ENCODE results near the gene STK11.

STK11 gene

DNA sequence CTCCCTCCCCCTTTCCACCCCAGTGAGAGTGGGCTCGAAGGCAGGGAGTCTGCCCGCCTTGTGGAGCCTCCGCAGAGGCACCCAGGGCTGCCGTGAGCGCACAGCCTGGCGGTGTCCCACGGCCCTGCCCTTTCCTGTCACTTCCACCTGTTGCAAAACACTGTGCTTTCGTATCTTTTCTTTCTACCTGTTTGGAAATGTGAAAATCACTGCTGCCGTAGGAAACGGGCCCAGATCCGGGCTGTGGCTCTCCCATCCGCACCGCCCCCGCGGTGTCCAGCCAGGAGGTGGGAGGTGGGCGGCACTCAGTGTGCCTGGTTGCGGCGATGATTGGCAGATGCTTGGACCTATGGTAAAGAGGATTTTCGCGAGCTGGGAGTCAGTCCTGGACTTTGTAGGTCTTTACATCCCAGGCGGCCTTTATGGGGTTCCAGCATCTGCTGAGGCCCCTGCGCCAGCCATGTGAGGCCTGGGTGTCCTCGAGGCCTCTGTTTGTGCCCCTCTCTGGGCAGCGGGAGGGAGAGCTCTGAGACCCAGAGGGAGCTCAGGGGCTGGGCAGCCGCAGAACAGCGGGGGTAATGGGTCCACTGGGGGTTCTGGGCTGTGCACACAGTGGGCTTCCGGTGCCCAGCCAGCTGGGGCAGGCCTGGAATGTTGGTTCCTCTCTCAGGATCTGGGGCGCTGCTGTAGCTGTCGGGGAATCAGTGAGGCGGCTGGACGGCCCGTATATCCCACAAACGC lies 6.1 kb downstream of the STK11 start:
- TF ChIP-seq TEAD4 (IDR thresholded peaks at IDR 0.05), result no peak
- peak; percentile 39; the same call in 1 of the 2 replicates for TF ChIP-seq EGR1 (IDR thresholded peaks at IDR 0.05)
- TF ChIP-seq, protein P1, sequence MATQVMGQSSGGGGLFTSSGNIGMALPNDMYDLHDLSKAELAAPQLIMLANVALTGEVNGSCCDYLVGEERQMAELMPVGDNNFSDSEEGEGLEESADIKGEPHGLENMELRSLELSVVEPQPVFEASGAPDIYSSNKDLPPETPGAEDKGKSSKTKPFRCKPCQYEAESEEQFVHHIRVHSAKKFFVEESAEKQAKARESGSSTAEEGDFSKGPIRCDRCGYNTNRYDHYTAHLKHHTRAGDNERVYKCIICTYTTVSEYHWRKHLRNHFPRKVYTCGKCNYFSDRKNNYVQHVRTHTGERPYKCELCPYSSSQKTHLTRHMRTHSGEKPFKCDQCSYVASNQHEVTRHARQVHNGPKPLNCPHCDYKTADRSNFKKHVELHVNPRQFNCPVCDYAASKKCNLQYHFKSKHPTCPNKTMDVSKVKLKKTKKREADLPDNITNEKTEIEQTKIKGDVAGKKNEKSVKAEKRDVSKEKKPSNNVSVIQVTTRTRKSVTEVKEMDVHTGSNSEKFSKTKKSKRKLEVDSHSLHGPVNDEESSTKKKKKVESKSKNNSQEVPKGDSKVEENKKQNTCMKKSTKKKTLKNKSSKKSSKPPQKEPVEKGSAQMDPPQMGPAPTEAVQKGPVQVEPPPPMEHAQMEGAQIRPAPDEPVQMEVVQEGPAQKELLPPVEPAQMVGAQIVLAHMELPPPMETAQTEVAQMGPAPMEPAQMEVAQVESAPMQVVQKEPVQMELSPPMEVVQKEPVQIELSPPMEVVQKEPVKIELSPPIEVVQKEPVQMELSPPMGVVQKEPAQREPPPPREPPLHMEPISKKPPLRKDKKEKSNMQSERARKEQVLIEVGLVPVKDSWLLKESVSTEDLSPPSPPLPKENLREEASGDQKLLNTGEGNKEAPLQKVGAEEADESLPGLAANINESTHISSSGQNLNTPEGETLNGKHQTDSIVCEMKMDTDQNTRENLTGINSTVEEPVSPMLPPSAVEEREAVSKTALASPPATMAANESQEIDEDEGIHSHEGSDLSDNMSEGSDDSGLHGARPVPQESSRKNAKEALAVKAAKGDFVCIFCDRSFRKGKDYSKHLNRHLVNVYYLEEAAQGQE (IDR thresholded peaks at IDR 0.05; ENCODE audit: low read depth), result no peak
- no peak for TF ChIP-seq USF1 (IDR thresholded peaks at IDR 0.05)
- no peak for TF ChIP-seq YY1 (IDR thresholded peaks at IDR 0.05; ENCODE audit: low read depth)

GRCh38 chr19:1213391-1214286 lies 8.1 kb downstream of the STK11 start:
- no peak for TF ChIP-seq EGR1 (IDR thresholded peaks at IDR 0.05)
- no peak for TF ChIP-seq TCF12 (IDR thresholded peaks at IDR 0.05; ENCODE audit: low read depth)
- no peak for TF ChIP-seq FOXM1 (IDR thresholded peaks at IDR 0.05; ENCODE audit: borderline replicate concordance, low read depth)
- no peak for TF ChIP-seq CEBPB (IDR thresholded peaks at IDR 0.05)
- no peak for TF ChIP-seq YY1 (IDR thresholded peaks at IDR 0.05; ENCODE audit: low read depth)
- TF ChIP-seq TAF1 (IDR thresholded peaks at IDR 0.05; ENCODE audit: low read depth), result no peak
- TF ChIP-seq, protein P1 (IDR thresholded peaks at IDR 0.05; ENCODE audit: low read depth), result no peak
- no peak for TF ChIP-seq NFIC (IDR thresholded peaks at IDR 0.05)
- no peak for TF ChIP-seq EP300 (IDR thresholded peaks at IDR 0.05; ENCODE audit: borderline replicate concordance)
- TF ChIP-seq RAD21 (IDR thresholded peaks at IDR 0.05; ENCODE audit: low read depth), result no peak
- no peak for TF ChIP-seq ZBTB7A (IDR thresholded peaks at IDR 0.05; ENCODE audit: low read depth)
- TF ChIP-seq, protein P2, sequence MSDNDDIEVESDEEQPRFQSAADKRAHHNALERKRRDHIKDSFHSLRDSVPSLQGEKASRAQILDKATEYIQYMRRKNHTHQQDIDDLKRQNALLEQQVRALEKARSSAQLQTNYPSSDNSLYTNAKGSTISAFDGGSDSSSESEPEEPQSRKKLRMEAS (IDR thresholded peaks at IDR 0.05), result no peak
- no peak for TF ChIP-seq TEAD4 (IDR thresholded peaks at IDR 0.05)
- TF ChIP-seq USF1 (IDR thresholded peaks at IDR 0.05), result no peak
- TF ChIP-seq CREB1 (IDR thresholded peaks at IDR 0.05; ENCODE audit: low read depth), result no peak

DNA sequence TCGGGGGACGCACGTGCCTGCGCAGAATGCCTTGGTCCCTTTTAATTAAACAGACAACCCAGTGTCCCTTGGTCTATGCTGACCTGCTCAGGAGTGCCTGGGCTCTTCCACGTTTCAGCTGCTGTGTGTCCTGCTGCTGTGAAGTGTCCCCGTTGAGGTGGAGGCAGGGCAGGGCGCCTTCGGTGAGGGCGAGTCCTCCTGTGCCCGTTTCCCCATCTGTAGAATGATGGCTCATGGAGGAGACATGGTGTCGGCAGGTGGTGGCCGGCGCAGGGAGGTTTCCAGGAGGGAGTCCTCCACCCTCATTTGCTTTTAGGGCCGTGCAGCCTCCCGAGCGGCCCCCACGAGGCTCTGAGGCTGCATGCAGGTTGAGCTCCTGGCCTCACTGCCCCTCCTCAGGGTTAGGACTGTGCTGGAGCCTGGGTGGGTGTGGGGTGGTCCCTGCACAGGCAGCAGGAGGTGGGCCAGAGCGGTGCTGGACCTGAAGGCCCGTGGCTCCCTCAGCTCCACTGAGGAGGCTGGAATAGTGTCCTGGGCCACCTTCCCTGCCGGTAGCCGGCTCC lies 8.8 kb downstream of the STK11 start:
- no peak for TF ChIP-seq CEBPB (IDR thresholded peaks at IDR 0.05)
- TF ChIP-seq EGR1 (IDR thresholded peaks at IDR 0.05), result no peak
- TF ChIP-seq NFIC (IDR thresholded peaks at IDR 0.05), result no peak

DNA sequence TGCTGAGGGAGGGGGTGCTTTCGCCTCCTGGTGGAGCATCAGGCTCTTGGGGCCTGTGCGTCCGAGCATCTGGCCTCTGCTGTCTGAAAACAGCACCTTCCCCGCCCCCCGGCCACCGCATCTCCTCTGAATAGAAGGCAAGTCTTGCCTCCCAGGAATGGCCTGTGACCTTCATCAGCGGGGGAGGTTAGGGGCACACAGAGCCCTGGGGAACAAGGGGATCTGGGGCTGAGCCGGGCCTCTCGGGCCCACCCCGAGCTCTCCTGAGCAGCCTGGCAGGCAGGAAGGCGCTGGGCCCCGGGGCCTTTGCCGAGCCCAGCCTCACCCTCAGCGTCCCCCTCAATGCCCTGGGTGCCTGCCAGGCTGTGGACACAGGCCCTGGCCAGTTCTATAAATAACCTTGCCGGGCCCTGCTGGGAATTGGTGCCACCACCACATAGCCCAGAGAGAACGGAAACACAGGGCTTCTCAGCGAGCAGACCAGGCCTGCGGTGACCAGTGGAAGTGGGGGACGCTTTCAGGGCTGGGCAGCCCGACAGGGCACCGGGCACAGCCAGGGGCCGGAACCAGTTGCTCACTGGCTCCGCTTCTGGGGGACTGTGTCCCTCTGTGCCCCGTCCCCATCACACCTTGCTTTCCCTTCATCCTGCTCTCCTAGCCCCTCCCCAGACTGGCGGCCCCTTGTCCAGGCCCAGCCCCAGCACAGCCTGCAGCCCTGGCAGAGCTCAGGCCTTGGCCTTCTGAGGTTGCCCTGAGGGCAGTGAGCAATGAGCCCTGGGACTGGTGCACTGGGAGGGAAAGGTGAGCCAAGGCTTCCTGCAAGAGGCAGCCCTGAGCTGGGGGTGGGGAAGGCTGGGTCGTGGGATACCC lies 9.5 kb downstream of the STK11 start:
- TF ChIP-seq FOXM1 (IDR thresholded peaks at IDR 0.05; ENCODE audit: borderline replicate concordance, low read depth) (no peak), YY1 (IDR thresholded peaks at IDR 0.05; ENCODE audit: low read depth) (no peak), CREB1 (IDR thresholded peaks at IDR 0.05; ENCODE audit: low read depth) (no peak), TAF1 (IDR thresholded peaks at IDR 0.05; ENCODE audit: low read depth) (no peak), EGR1 (IDR thresholded peaks at IDR 0.05) (no peak), RAD21 (IDR thresholded peaks at IDR 0.05; ENCODE audit: low read depth) (no peak), NFIC (IDR thresholded peaks at IDR 0.05) (no peak)

GRCh38 chr19:1216756-1217155 lies 11.2 kb downstream of the STK11 start:
- TF ChIP-seq, protein P2 (IDR thresholded peaks at IDR 0.05), result no peak
- TF ChIP-seq TCF12 (IDR thresholded peaks at IDR 0.05; ENCODE audit: low read depth) (no peak), EGR1 (IDR thresholded peaks at IDR 0.05) (no peak), CREB1 (IDR thresholded peaks at IDR 0.05; ENCODE audit: low read depth) (no peak), USF1 (IDR thresholded peaks at IDR 0.05) (no peak), RAD21 (IDR thresholded peaks at IDR 0.05; ENCODE audit: low read depth) (no peak), ZBTB7A (IDR thresholded peaks at IDR 0.05; ENCODE audit: low read depth) (no peak), NFIC (IDR thresholded peaks at IDR 0.05) (no peak), EP300 (IDR thresholded peaks at IDR 0.05; ENCODE audit: borderline replicate concordance) (no peak), TEAD4 (IDR thresholded peaks at IDR 0.05) (no peak)
- TF ChIP-seq, protein P1 (IDR thresholded peaks at IDR 0.05; ENCODE audit: low read depth), result no peak

Measured in Ishikawa (cell line).